AG04450 (cell line): ENCODE measurements around the gene SRP19. TPM values are rescaled to one million over a fixed set of nuclear protein-coding genes. Genes with fewer than 3 reads are reported as not detected.
"Not testable (repeated sequence)": the region's sequence is repeated elsewhere in the genome, so short reads cannot be mapped to it uniquely, and the experiment has no call there.

Source experiments
- CTCF ChIA-PET: fragments of 300-600, 350-600 bp; formaldehyde crosslinking; extraction: SDS; loops from one replicate; lab custom pipeline; 2022; ENCODE audit warnings: antibody characterized with exemption, inconsistent platforms; lab: Charles Lee
- POLR2A ChIA-PET: fragments of 350-600 bp; formaldehyde crosslinking; extraction: SDS; loops from one replicate; lab custom pipeline; 2021; ENCODE audit warnings: antibody characterized with exemption, inconsistent platforms; lab: Yijun Ruan, JAX
- DNase-seq: peaks from one replicate; pipeline ENCODE4 v3.0.0-alpha.2; 2011; ENCODE audit warnings: low read depth, low spot score
- H3K27ac ChIP-seq: one replicate; pipeline ENCODE4 v1.5.1; 2012; ENCODE audit warnings: low read depth, low read length, control low read depth
- H3K27me3 ChIP-seq: one replicate; pipeline ENCODE4 v1.6.0; 2012; ENCODE audit warnings: low read length; ENCODE audit not compliant: control insufficient read depth, insufficient read depth
- H3K4me3 ChIP-seq: 2 replicates; pipeline ENCODE4 v1.5.1; 2011; ENCODE audit warnings: mild to moderate bottlenecking, low read depth, low read length, control low read depth
- H3K9me3 ChIP-seq: 2 replicates; pipeline ENCODE4 v1.5.1; 2012; ENCODE audit warnings: low read length; ENCODE audit not compliant: control insufficient read depth, insufficient read depth
- polyA plus RNA-seq: library from polyadenylated mRNA; depleted of rRNA; stranded (reverse); fragments of >200 nt; gene quantifications from 2 replicates; pipeline ENCODE4 v1.2.3, GENCODE V29; 2011
- TF ChIP-seq, protein P1 (sequence below): IDR thresholded peaks from 2 replicates; pipeline ENCODE4 v1.5.1; 2011; ENCODE audit warnings: low read depth, low read length, control low read depth, inconsistent platforms

The SRP19 gene
- polyA plus RNA-seq, 1 experiment = 149 TPM

- POLR2A ChIA-PET = no interaction called here
- Histone ChIP-seq H3K4me3 (no peak overlapping the region), H3K9me3 (no peaks in the 10 kb centered on the region), H3K27ac (no peak overlapping the region), H3K27me3 (no peaks in the 10 kb centered on the region)
- TF ChIP-seq, protein P1, sequence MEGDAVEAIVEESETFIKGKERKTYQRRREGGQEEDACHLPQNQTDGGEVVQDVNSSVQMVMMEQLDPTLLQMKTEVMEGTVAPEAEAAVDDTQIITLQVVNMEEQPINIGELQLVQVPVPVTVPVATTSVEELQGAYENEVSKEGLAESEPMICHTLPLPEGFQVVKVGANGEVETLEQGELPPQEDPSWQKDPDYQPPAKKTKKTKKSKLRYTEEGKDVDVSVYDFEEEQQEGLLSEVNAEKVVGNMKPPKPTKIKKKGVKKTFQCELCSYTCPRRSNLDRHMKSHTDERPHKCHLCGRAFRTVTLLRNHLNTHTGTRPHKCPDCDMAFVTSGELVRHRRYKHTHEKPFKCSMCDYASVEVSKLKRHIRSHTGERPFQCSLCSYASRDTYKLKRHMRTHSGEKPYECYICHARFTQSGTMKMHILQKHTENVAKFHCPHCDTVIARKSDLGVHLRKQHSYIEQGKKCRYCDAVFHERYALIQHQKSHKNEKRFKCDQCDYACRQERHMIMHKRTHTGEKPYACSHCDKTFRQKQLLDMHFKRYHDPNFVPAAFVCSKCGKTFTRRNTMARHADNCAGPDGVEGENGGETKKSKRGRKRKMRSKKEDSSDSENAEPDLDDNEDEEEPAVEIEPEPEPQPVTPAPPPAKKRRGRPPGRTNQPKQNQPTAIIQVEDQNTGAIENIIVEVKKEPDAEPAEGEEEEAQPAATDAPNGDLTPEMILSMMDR = no peak
- DNase-seq = no peak
- CTCF ChIA-PET = no interaction called here
Measured at GRCh38 chr5:112885001-112885400, 23.9 kb downstream of the SRP19 start.

DNA sequence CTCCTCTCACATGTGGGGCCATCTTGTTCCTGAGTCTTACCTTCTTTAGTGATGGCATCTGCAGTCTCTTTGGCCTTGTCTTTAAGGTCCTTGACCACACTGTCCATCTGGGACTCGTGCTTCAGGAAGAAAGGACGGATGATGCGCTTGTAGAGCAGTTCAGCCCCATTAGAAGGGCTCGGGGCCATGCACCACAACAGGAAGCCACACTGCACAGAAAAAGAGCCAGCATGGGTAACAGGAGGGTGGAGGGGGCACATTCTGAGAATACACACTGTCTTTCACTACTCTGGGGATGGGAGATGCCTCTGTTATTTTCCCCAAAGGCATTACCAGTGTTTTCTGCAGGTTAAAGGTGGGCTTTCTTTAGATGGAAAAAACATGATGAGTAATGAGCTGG lies 25.9 kb downstream of the SRP19 start:
- H3K4me3 ChIP-seq = no peak overlapping the region
- H3K9me3 ChIP-seq = no peaks in the 10 kb centered on the region
- no peak for DNase-seq
- TF ChIP-seq, protein P1 = no peak
- ChIA-PET CTCF (no interaction called here), POLR2A (no interaction called here)
- no peaks in the 10 kb centered on the region for H3K27me3 ChIP-seq
- H3K27ac ChIP-seq = no peak overlapping the region

DNA sequence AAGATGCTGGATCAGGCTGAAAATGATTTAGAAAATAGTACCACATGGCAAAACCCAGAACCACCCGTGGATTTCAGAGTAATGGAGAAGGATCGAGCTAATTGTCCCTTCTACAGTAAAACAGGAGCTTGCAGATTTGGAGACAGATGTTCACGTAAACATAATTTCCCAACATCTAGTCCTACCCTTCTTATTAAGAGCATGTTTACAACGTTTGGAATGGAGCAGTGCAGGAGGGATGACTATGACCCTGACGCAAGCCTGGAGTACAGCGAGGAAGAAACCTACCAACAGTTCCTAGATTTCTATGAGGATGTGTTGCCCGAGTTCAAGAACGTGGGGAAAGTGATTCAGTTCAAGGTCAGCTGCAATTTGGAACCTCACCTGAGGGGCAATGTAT lies 31.0 kb downstream of the SRP19 start:
- DNase-seq, POLR2A ChIA-PET, H3K27me3 ChIP-seq, H3K27ac ChIP-seq, H3K9me3 ChIP-seq, H3K4me3 ChIP-seq, CTCF ChIA-PET: not testable (repeated sequence)

DNA sequence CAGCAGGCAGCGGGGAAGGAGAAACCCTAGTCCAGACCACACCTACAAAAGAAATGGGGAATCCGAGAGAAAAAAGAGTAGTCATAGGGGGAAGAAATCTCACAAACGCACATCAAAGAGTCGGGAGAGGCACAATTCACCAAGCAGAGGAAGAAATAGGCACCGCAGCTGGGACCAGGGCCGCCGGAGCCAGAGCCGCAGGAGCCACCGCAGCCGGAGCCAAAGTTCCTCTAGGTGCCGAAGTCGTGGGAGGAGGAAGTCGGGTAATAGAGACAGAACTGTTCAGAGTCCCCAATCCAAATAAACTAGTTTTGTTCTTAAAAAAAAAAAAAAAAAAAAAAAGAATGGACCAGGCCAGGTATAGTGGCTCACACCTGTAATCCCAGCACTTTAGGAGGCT lies 31.7 kb downstream of the SRP19 start:
- Histone ChIP-seq H3K9me3 (no peaks in the 10 kb centered on the region), H3K27me3 (no peaks in the 10 kb centered on the region), H3K4me3 (no peak overlapping the region), H3K27ac (no peak overlapping the region)
- TF ChIP-seq, protein P1 = no peak
- ChIA-PET CTCF (no interaction called here), POLR2A (no interaction called here)
- DNase-seq = no peak

DNA sequence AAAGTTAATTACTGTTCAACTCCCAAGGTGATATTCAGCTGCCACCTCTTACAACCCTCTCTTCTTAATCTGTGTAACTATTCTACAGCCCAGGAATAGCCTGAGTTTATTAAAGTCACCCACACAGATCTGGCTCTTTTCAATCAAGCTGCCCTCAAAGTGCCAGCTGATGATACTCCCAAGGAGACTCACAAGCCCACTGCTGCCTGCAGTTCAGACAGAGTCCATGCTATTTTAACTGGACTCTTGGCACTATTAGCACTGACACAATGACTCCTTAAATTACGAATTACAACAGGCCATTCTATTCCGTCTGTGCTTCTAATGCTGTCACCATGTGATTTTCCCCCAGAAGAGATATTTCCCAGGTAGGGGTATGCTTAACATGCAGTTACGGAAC lies 34.6 kb downstream of the SRP19 start:
- Histone ChIP-seq H3K27me3 (no peaks in the 10 kb centered on the region), H3K27ac (no peak overlapping the region), H3K9me3 (no peaks in the 10 kb centered on the region), H3K4me3 (no peak overlapping the region)
- POLR2A ChIA-PET = interaction anchor here (0.5 kb wide), 1 partner anchor 60 kb away, joined by 6 read pairs; no protein-coding TSS in a partner anchor
- DNase-seq = no peak
- CTCF ChIA-PET = interaction anchor here (0.7 kb wide), 1 partner anchor 117 kb away, joined by 3 read pairs; no protein-coding TSS in a partner anchor
- TF ChIP-seq, protein P1 = no peak
